ENCODE measurements around the gene MT1H.

DNA sequence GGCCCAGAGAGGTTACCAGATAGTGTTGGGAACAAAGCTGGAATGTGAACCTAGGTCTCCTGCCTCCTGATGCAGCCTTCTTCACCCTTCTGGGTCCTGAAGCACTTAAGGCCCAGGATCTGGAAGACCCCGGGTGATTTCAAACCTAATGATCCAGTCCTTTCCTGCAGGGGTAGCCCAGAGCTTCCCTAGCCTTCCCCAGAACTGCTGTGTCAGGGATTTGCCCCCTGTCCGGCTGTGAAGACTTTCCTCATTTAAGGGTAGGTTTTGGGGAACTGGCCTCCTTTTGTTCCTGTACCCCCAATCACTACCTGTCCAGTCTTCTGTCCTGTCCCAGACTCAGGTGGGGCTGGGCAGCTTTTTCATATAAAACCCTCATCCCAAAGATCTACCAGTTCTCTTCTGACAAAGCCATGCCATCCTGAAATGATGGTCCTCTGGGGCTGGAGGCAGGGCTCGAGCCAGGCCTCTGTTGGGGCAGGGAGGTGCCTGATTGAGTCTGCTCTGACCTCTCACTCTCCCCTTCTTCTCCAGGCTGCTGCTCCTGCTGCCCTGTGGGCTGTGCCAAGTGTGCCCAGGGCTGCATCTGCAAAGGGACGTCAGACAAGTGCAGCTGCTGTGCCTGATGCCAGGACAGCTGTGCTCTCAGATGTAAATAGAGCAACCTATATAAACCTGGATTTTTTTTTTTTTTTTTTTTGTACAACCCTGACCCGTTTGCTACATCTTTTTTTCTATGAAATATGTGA is 14.0 kb downstream of the MT1H start:
- TF ChIP-seq, protein P1, sequence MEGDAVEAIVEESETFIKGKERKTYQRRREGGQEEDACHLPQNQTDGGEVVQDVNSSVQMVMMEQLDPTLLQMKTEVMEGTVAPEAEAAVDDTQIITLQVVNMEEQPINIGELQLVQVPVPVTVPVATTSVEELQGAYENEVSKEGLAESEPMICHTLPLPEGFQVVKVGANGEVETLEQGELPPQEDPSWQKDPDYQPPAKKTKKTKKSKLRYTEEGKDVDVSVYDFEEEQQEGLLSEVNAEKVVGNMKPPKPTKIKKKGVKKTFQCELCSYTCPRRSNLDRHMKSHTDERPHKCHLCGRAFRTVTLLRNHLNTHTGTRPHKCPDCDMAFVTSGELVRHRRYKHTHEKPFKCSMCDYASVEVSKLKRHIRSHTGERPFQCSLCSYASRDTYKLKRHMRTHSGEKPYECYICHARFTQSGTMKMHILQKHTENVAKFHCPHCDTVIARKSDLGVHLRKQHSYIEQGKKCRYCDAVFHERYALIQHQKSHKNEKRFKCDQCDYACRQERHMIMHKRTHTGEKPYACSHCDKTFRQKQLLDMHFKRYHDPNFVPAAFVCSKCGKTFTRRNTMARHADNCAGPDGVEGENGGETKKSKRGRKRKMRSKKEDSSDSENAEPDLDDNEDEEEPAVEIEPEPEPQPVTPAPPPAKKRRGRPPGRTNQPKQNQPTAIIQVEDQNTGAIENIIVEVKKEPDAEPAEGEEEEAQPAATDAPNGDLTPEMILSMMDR (IDR thresholded peaks at IDR 0.05) = no peak
- TF ChIP-seq POLR2A (IDR thresholded peaks at IDR 0.05) = no peak

Data from Peyer's patch (tissue), 4 donors.